Retina (tissue), 1 donor: ENCODE results near the gene PTN.
"Not testable (repeated sequence)": the region's sequence is repeated elsewhere in the genome, so short reads cannot be mapped to it uniquely, and the experiment has no call there.

Experiments
- DNase-seq: peaks from one replicate; pipeline ENCODE4 v3.0.0-alpha.2; 2016

The PTN gene

GRCh38 chr7:137258552-137258951, 85.0 kb downstream of the PTN start:
- no peak for DNase-seq

GRCh38 chr7:137254766-137255165, 88.8 kb downstream of the PTN start:
- no peak for DNase-seq

GRCh38 chr7:137245890-137246289, 97.6 kb downstream of the PTN start:
- no peak for DNase-seq

- no peak for DNase-seq
Measured at GRCh38 chr7:137245186-137245585, 98.3 kb downstream of the PTN start.

GRCh38 chr7:137243741-137244140, 99.8 kb downstream of the PTN start:
- no peak for DNase-seq

- DNase-seq: no peak
Measured at GRCh38 chr7:137242616-137243015, 100.9 kb downstream of the PTN start.

GRCh38 chr7:137241655-137242360, 101.7 kb downstream of the PTN start:
- no peak for DNase-seq

GRCh38 chr7:137239186-137239585, 104.3 kb downstream of the PTN start:
- not testable (repeated sequence) for DNase-seq

GRCh38 chr7:137235434-137235833, 108.1 kb downstream of the PTN start:
- DNase-seq: no peak

- no peak for DNase-seq
Measured at GRCh38 chr7:137231167-137231566, 112.4 kb downstream of the PTN start.

GRCh38 chr7:137221467-137221866, 122.1 kb downstream of the PTN start:
- no peak for DNase-seq

GRCh38 chr7:137213744-137214143, 129.8 kb downstream of the PTN start:
- no peak for DNase-seq

GRCh38 chr7:137209151-137209817, 134.2 kb downstream of the PTN start:
- DNase-seq: no peak

GRCh38 chr7:137206770-137207169, 136.8 kb downstream of the PTN start:
- no peak for DNase-seq

GRCh38 chr7:137204246-137204645, 139.3 kb downstream of the PTN start:
- DNase-seq: no peak

- DNase-seq: no peak
Measured at GRCh38 chr7:137203351-137203750, 140.2 kb downstream of the PTN start.

- no peak for DNase-seq
Measured at GRCh38 chr7:137196648-137197047, 146.9 kb downstream of the PTN start.

- no peak for DNase-seq
Measured at GRCh38 chr7:137195996-137196395, 147.5 kb downstream of the PTN start.

GRCh38 chr7:137181619-137182018, 161.9 kb downstream of the PTN start:
- DNase-seq: not testable (repeated sequence)
